Transverse colon (tissue), 4 donors: ENCODE measurements around the gene ABCB8. TPM values are rescaled to one million over a fixed set of nuclear protein-coding genes. Genes with fewer than 3 reads are reported as not detected.

Experiments
- DNase-seq: peaks from one replicate; pipeline ENCODE4 v3.0.0-alpha.2; 2019
- H3K27ac ChIP-seq, 4 donors: fragments of 200-600 bp; sonication (generic); 2 replicates each; pipeline ENCODE4 v1.5.1; 2016 to 2018; ENCODE audit warnings: inconsistent platforms in 4 of 4
- H3K27me3 ChIP-seq: fragments of 200-600 bp; sonication (generic); 2 replicates; pipeline ENCODE4 v1.5.1; 2017; ENCODE audit warnings: inconsistent platforms
- H3K36me3 ChIP-seq, 4 donors: fragments of 200-600 bp; sonication (generic); 2 replicates each; pipeline ENCODE4 v1.5.1; 2017 to 2019; ENCODE audit warnings: inconsistent platforms in 4 of 4
- H3K4me1 ChIP-seq, 4 donors: fragments of 200-600 bp; sonication (generic); 2 replicates each; pipeline ENCODE4 v1.5.1; 2017 to 2020; ENCODE audit warnings: inconsistent platforms in 4 of 4
- H3K4me3 ChIP-seq, 4 donors: fragments of 200-600 bp; sonication (generic); 1 replicate in 1 of 4; 2 replicates in 3 of 4; pipeline versions ENCODE4 v1.5.1 to v1.6.1; 2017 to 2019; ENCODE audit warnings: inconsistent platforms in 4 of 4
- H3K9me3 ChIP-seq, 2 donors: fragments of 200-600 bp; sonication (generic); 2 replicates each; pipeline ENCODE4 v1.5.1; 2017 to 2019; ENCODE audit warnings: inconsistent platforms in 2 of 2
- CTCF ChIP-seq, 5 experiments: fragments of 200-600 bp in 3 of 5; fragments of 450-650 bp in 2 of 5; sonication (generic) in 3 of 5; IDR thresholded peaks; 1 replicate in 2 of 5; 2 replicates in 3 of 5; pipeline ENCODE4 v1.5.1; 2016 to 2017; ENCODE audit warnings: antibody characterized with exemption in 5 of 5, inconsistent platforms in 3 of 5, mild to moderate bottlenecking in 2 of 5, moderate library complexity in 1 of 5
- EP300 ChIP-seq: sonication (generic); formaldehyde crosslinking; IDR thresholded peaks from one replicate; pipeline ENCODE4 v1.6.1; 2017; ENCODE audit warnings: antibody characterized with exemption, low read depth
- POLR2A ChIP-seq: fragments of 450-650 bp; IDR thresholded peaks from one replicate; pipeline ENCODE4 v1.6.1; 2016; ENCODE audit warnings: antibody characterized with exemption, mild to moderate bottlenecking, moderate library complexity
- POLR2AphosphoS5 ChIP-seq, 3 donors: sonication (generic); formaldehyde crosslinking; IDR thresholded peaks; one replicate each; pipeline ENCODE4 v1.6.1; 2016; ENCODE audit warnings: antibody characterized with exemption in 3 of 3
- WGBS, 2 donors: methylation state at CpG; one replicate each; pipeline ENCODE4 v1.1.5; 2018; ENCODE audit warnings: low coverage in 1 of 2; 5-methylcytosine and 5-hydroxymethylcytosine counted together
- in situ Hi-C, 4 donors: fragments of 200-750 bp; cut with MboI; loops; one replicate each; pipeline versions ENCODE4 v1.15.0 to v1.15.1; 2017; ENCODE audit warnings: low sequenced_read_pairs in 3 of 4, low pct_ligation_motif_present in 1 of 4, low pct_unique_long_range_greater_than_20kb in 1 of 4
- intact Hi-C: fragments of 100-400 bp; cut with DNase I; formaldehyde crosslinking; loops from one replicate; pipeline ENCODE4 v1.15.1; 2023; ENCODE audit warnings: low total_unique reads
- total RNA-seq, 4 donors: library from RNA; depleted of rRNA; stranded (reverse); fragments of >200 nt; gene quantifications; one replicate each; pipeline ENCODE4 v1.1.0, GENCODE V29; 2016

Gene ABCB8
- total RNA-seq, 4 donors from 2014 or later, result 33.3 to 76.4 (median 51.4) TPM

GRCh38 chr7:151075978-151076426, 47.8 kb downstream of the ABCB8 start:
- in situ Hi-C loops, result no loop called here
- peaks cover 0 to 33% (median 15%) of the 10 kb centered on the region in 4 donors for H3K36me3 ChIP-seq

GRCh38 chr7:151076863-151077704, 48.8 kb downstream of the ABCB8 start:
- peaks cover 20 to 40% (median 29%) of the 10 kb centered on the region in 4 donors for H3K4me1 ChIP-seq
- in situ Hi-C loops, result no loop called here
- H3K36me3 ChIP-seq, result peaks cover 0 to 29% (median 13%) of the 10 kb centered on the region in 4 donors

More at GRCh38 chr7:151075978-151076426, 47.8 kb downstream of the ABCB8 start:
- no peak for TF ChIP-seq POLR2AphosphoS5 (IDR thresholded peaks at IDR 0.05)
- TF ChIP-seq POLR2A, result no peak
- no peak for TF ChIP-seq EP300
- no peak for TF ChIP-seq CTCF (IDR thresholded peaks at IDR 0.05)
- Histone ChIP-seq H3K27me3 (no peaks in the 10 kb centered on the region), H3K27ac (no peak overlapping the region), H3K9me3 (no peaks in the 10 kb centered on the region), H3K4me3 (no peak overlapping the region), H3K4me1 (peaks cover 9 to 29% (median 18%) of the 10 kb centered on the region in 4 donors)
- intact Hi-C loops, result no loop called here
- WGBS, 2 donors, result 83% methylated on average over 22 of the region's 22 CpGs; no CpG with 5 or more reads in 1 of the 2 donors
- no peak for DNase-seq

GRCh38 chr7:151077705-151078232, 49.5 kb downstream of the ABCB8 start:
- TF ChIP-seq EP300 (no peak), POLR2A (no peak), CTCF (IDR thresholded peaks at IDR 0.05) (no peak), POLR2AphosphoS5 (IDR thresholded peaks at IDR 0.05) (no peak)
- WGBS, 2 donors, result 69% methylated on average over 10 of the region's 10 CpGs; no CpG with 5 or more reads in 1 of the 2 donors
- Histone ChIP-seq H3K27ac (peak overlapping the region in 1 of 4 donors; percentile 15), H3K36me3 (peaks cover 0 to 26% (median 12%) of the 10 kb centered on the region in 4 donors), H3K4me3 (no peak overlapping the region), H3K27me3 (no peaks in the 10 kb centered on the region), H3K9me3 (no peaks in the 10 kb centered on the region), H3K4me1 (peaks cover 26 to 47% (median 35%) of the 10 kb centered on the region in 4 donors)
- no peak for DNase-seq
- intact Hi-C loops, result no loop called here
- in situ Hi-C loops, result no loop called here

More at GRCh38 chr7:151076863-151077704, 48.8 kb downstream of the ABCB8 start:
- no peak for DNase-seq
- TF ChIP-seq POLR2AphosphoS5 (IDR thresholded peaks at IDR 0.05) (no peak), CTCF (IDR thresholded peaks at IDR 0.05) (peak in 1 of 5 experiments; percentile 14)
- Histone ChIP-seq H3K27me3 (no peaks in the 10 kb centered on the region), H3K4me3 (no peak overlapping the region), H3K27ac (no peak overlapping the region), H3K9me3 (no peaks in the 10 kb centered on the region)
- WGBS, 2 donors, result 74% methylated on average over 32 of the region's 33 CpGs; no CpG with 5 or more reads in 1 of the 2 donors
- intact Hi-C loops, result no loop called here

- no peaks in the 10 kb centered on the region for H3K27me3 ChIP-seq
- no peaks in the 10 kb centered on the region for H3K9me3 ChIP-seq
- peaks cover 26 to 48% (median 36%) of the 10 kb centered on the region in 4 donors for H3K4me1 ChIP-seq
- TF ChIP-seq CTCF (IDR thresholded peaks at IDR 0.05), result no peak
- TF ChIP-seq POLR2AphosphoS5 (IDR thresholded peaks at IDR 0.05), result no peak
- peak overlapping the region in 3 of 4 donors; percentile 11 to 35 (median 15) for H3K27ac ChIP-seq
- WGBS, 2 donors, result 55% methylated on average over 22 of the region's 22 CpGs; no CpG with 5 or more reads in 1 of the 2 donors
- H3K36me3 ChIP-seq, result peaks cover 0 to 19% (median 9%) of the 10 kb centered on the region in 4 donors
- in situ Hi-C loops, result no loop called here
- no peak overlapping the region for H3K4me3 ChIP-seq
- intact Hi-C loops, result no loop called here
- no peak for DNase-seq
Observed at GRCh38 chr7:151078233-151079040, 50.2 kb downstream of the ABCB8 start.
